HepG2 (cell line): Measurements from ENCODE around the gene FLG. TPM values are rescaled to one million over a fixed set of nuclear protein-coding genes. Genes with fewer than 3 reads are reported as not detected.

Source experiments
- AKAP8 ChIP-seq: sonication (generic); formaldehyde crosslinking; IDR thresholded peaks from 2 replicates; pipeline ENCODE4 v1.5.1; 2020; ENCODE audit warnings: mild to moderate bottlenecking, missing genetic modification reagents
- ARNTL ChIP-seq: sonication (generic); formaldehyde crosslinking; IDR thresholded peaks from 2 replicates; pipeline ENCODE4 v1.4.0; 2020; ENCODE audit warnings: mild to moderate bottlenecking, missing genetic modification reagents
- JDP2 ChIP-seq: sonication (generic); formaldehyde crosslinking; IDR thresholded peaks from 2 replicates; pipeline ENCODE4 v1.8.1; 2022; ENCODE audit warnings: missing genetic modification reagents, borderline replicate concordance
- NFIC ChIP-seq: IDR thresholded peaks from 2 replicates; pipeline ENCODE4 v1.6.1; 2012; ENCODE audit warnings: mild to moderate bottlenecking, low read length, inconsistent platforms
- SMC3 ChIP-seq: IDR thresholded peaks from 2 replicates; pipeline ENCODE4 v1.6.1; 2011; ENCODE audit warnings: low read length, improper control_type of control experiment
- ZHX2 ChIP-seq, 2 experiments: sonication (generic) in 1 of 2; formaldehyde crosslinking in 1 of 2; IDR thresholded peaks; 2 replicates each; pipeline versions ENCODE4 v1.6.1 to v1.9.0; 2014 to 2022; ENCODE audit warnings: antibody characterized with exemption in 1 of 2, borderline replicate concordance in 1 of 2, inconsistent platforms in 1 of 2, low read depth in 1 of 2, missing genetic modification reagents in 1 of 2
- ZNF331 ChIP-seq: sonication (generic); formaldehyde crosslinking; IDR thresholded peaks from 2 replicates; pipeline ENCODE4 v1.4.0; 2020; ENCODE audit warnings: missing genetic modification reagents
- ZNF788 ChIP-seq: sonication (generic); formaldehyde crosslinking; IDR thresholded peaks from 2 replicates; pipeline ENCODE4 v1.5.0; 2020; ENCODE audit warnings: mild to moderate bottlenecking, missing genetic modification reagents, borderline replicate concordance
- polyA plus RNA-seq, 8 experiments: library from polyadenylated mRNA; depleted of rRNA in 3 of 8; stranded (reverse) in 7 of 8; unstranded in 1 of 8; fragments of >200 nt; fragmentation: Illumina TruSeq in 4 of 8; extraction: Trizol in 4 of 8; gene quantifications; 2 replicates each; pipeline versions ENCODE4 v1.2.1 to v1.2.3, GENCODE V29; 2011 to 2016; ENCODE audit warnings: low read depth in 4 of 8, missing spikeins in 1 of 8, mixed read lengths in 1 of 8; ENCODE audit not compliant: insufficient read depth in 1 of 8
- total RNA-seq, 5 experiments: library from RNA; depleted of rRNA; stranded (reverse); fragments of >200 nt; fragmentation: Illumina TruSeq; extraction: Trizol; gene quantifications; 2 replicates each; pipeline ENCODE4 v1.2.3, GENCODE V29; 2016; ENCODE audit warnings: low read depth in 1 of 5
- TF ChIP-seq, protein P1 (sequence below): sonication (generic); formaldehyde crosslinking; IDR thresholded peaks from 2 replicates; pipeline ENCODE4 v1.4.0; 2020; ENCODE audit warnings: missing genetic modification reagents
- TF ChIP-seq, protein P2 (sequence below): IDR thresholded peaks from 2 replicates; pipeline ENCODE4 v1.6.1; 2012; ENCODE audit warnings: low read depth, low read length, improper control_type of control experiment

The FLG gene
- total and polyA plus RNA-seq, 2 of the 13 experiments (the other 11 are each of a cell fraction or from before 2014, with no cell fraction given), result 0.01 TPM; not detected in 1

DNA sequence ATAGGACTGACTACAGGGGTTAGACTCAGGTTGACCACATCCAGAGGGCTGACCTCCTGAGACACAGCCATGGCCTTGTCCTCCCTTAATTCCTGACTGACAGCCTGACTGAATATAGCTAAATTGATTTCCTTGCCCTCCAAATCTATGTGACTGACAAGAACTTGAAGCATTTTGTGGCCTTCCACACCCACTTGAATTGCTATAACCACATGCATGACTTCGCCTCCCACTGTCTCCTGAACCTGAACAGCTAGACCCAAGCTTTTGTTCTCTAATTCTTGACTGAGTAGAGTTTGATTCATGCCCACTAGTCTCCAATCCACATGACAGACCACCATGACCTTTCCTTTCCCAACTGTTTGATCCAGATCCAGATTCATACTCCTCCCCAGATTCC is 31.7 kb upstream of the FLG start (continued):
- TF ChIP-seq, protein P1, sequence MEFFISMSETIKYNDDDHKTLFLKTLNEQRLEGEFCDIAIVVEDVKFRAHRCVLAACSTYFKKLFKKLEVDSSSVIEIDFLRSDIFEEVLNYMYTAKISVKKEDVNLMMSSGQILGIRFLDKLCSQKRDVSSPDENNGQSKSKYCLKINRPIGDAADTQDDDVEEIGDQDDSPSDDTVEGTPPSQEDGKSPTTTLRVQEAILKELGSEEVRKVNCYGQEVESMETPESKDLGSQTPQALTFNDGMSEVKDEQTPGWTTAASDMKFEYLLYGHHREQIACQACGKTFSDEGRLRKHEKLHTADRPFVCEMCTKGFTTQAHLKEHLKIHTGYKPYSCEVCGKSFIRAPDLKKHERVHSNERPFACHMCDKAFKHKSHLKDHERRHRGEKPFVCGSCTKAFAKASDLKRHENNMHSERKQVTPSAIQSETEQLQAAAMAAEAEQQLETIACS (CRISPR knock-in tag), result no peak
- TF ChIP-seq AKAP8 (no peak), ARNTL (CRISPR knock-in tag) (no peak), ZNF331 (CRISPR knock-in tag) (no peak), NFIC (no peak), ZNF788 (CRISPR knock-in tag) (no peak), SMC3 (no peak), JDP2 (CRISPR knock-in tag) (no peak), ZHX2 (IDR thresholded peaks at IDR 0.05; ENCODE audit: low read depth) (no peak), ZHX2 (CRISPR knock-in tag; IDR thresholded peaks at IDR 0.05; ENCODE audit: borderline replicate concordance) (no peak)
- TF ChIP-seq, protein P2, sequence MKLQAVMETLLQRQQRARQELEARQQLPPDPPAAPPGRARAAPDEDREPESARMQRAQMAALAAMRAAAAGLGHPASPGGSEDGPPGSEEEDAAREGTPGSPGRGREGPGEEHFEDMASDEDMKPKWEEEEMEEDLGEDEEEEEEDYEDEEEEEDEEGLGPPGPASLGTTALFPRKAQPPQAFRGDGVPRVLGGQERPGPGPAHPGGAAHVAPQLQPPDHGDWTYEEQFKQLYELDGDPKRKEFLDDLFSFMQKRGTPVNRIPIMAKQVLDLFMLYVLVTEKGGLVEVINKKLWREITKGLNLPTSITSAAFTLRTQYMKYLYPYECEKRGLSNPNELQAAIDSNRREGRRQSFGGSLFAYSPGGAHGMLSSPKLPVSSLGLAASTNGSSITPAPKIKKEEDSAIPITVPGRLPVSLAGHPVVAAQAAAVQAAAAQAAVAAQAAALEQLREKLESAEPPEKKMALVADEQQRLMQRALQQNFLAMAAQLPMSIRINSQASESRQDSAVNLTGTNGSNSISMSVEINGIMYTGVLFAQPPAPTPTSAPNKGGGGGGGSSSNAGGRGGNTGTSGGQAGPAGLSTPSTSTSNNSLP, result no peak
